A172 (cell line): Measurements from ENCODE around the gene ADAMTS2. TPM values are rescaled to one million over a fixed set of nuclear protein-coding genes. Genes with fewer than 3 reads are reported as not detected.
"Not testable (repeated sequence)": the region's sequence is repeated elsewhere in the genome, so short reads cannot be mapped to it uniquely, and the experiment has no call there.

Experiments used
- DNase-seq: peaks from one replicate; pipeline ENCODE4 v3.0.0-alpha.2; 2015; ENCODE audit warnings: low spot score
- total RNA-seq: library from RNA; depleted of rRNA; stranded (reverse); fragments of >200 nt; shearing (Covaris generic); gene quantifications from 2 replicates; pipeline ENCODE4 v1.2.3, GENCODE V29; 2014

ADAMTS2 gene
- total RNA-seq, 1 experiment from 2014 or later: 0.14 TPM

DNA sequence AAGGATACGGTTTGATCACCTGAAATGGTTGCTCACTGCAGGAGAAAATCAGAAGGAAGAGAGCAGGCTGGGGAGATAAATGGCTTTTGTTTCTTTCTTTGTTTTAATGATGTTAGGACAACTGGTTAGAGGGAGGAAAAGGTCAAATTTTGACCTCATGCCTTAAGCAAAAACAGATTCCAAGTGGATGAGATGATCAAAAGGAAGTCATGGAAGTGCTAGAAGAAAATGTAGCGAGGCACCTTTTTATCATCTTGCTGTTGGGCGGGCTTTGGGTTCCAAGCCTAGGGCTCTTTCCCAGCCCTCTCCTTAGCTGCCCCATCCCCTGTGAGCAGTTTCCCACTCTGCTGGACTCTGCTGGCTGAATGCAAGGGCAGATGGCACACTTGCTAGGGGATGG lies 127.9 kb downstream of the ADAMTS2 start:
- DNase-seq: no peak

DNA sequence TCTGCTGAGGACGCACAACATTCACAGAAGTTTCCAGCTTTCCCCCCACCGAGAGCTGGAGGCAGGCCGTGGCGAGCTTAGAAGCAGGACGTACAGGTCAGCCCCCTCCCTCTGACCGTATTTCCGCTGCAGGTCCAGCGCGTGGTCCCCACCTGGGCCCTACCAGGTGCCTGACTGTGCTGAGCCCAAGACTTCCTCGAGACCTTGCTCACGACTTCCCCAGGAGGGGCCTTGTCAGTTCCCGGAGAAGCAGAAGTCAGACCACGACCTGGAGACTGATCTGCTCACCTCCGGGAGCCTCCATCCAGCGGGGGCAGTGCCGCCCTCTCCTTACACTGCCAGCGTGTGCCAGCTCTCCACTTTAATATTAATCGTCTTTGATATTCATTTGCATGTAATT lies 128.9 kb downstream of the ADAMTS2 start:
- not testable (repeated sequence) for DNase-seq

DNA sequence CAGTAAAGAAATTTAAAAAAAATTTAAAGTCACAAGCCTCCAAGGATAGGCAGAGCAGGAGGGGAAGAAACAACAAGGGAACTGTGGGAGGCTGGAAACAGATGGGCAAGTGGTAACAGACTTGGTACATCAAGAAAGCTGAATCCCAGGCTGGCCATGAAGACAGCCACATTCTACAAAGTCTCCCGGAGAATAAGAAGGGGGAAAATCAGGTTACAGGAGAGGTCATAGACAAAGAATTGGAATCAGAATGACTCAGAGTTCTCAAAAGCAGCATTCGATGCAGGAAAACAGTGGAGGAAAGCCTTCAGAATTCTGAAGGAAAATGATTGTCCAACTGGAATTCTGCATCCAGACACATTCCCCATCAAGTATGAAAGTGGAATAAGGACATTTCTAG lies 129.7 kb downstream of the ADAMTS2 start:
- DNase-seq: no peak

DNA sequence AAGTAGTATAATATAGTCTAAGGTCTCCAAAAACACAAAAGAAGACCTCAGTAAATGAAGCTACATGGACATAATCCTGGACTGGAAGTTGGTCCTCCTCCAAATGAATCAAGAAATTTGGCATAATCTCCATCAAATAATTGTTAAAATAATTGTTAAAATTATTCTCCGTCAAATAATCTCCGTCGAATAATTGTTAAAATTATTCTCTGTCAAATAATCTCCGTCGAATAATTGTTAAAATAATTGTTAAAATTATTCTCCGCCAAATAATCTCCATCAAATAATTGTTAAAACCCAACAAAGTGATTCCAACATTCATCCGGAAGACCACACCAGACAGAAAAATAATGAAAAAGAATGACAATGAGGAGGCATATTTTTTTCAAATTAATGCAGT lies 130.6 kb downstream of the ADAMTS2 start:
- DNase-seq: no peak

DNA sequence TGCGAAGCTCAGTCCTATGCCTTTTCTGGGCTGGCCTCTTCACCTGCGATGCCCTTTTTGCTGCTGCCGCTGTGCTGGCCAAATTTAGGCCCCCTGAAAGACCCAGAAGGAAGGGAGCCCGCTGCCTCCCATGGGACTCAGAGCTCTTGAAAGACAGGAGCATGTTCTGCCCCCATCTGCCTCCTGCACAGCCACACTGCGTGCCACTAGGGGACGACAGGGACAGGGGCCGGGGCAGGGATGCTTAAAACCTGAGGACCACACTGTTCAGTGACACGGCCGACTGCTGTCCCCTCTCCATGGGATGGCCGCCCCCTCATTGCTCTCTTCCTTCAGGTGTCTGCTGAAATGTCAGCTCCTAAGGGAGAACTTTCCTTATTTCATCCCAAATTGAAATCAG lies 132.4 kb downstream of the ADAMTS2 start:
- DNase-seq: no peak

DNA sequence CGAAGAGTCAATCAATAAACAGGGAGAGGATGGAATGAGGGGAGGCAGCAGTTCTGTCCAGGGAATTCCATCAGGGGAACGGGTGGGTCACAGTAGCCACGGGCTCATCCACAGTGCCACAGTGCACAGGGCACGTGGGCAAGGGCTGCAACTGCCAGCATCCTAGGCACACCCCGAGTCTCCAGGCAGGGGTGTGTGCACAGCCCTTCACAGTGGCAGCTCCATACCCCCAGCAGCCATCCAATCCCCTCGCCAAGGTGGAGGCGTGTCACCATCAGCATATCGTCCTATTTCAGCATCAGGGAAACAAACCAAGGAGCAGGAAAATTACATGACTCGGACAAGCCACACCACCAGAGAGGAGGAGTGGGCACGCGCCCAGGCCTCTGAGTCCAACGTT lies 133.6 kb downstream of the ADAMTS2 start:
- DNase-seq: no peak

DNA sequence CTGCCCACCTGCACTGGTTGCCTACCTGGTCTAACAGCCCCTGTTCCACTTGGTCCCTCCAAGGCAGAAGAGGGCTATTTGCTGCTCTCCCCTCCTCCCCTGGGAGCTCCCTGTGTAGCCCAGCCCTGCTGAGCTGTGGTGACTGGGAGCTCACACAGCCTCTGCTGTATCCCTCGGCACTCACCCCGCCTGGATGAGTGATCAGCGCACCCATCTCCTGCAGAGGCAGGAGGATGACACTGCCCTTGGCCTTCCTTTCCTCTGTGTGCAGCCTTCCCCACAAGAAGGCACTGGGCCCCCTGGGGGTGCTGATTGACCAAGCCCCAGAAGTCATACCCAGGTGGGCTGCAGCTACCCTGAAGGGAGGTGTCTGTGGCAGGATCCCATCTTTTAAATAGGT lies 134.2 kb downstream of the ADAMTS2 start:
- DNase-seq: no peak

DNA sequence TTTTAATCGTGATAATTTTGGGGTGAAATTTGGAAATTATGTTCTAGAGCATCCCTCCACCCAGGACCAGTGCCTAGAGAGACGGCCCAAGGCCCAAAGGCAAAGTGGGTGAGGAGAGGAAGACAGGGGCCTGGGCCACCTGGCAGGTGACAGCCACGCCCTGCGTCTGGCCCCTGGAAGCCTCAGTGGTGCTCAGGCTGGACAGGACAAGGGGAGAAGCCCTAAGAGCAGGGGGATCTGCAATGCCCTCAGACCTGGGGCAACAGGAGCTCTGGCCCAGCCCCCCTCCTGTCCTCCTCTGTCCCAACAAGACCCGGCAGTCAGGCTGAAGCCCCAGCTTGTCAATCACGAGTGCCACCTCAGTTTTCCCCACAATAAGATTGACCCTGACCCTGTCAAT lies 134.8 kb downstream of the ADAMTS2 start:
- no peak for DNase-seq

DNA sequence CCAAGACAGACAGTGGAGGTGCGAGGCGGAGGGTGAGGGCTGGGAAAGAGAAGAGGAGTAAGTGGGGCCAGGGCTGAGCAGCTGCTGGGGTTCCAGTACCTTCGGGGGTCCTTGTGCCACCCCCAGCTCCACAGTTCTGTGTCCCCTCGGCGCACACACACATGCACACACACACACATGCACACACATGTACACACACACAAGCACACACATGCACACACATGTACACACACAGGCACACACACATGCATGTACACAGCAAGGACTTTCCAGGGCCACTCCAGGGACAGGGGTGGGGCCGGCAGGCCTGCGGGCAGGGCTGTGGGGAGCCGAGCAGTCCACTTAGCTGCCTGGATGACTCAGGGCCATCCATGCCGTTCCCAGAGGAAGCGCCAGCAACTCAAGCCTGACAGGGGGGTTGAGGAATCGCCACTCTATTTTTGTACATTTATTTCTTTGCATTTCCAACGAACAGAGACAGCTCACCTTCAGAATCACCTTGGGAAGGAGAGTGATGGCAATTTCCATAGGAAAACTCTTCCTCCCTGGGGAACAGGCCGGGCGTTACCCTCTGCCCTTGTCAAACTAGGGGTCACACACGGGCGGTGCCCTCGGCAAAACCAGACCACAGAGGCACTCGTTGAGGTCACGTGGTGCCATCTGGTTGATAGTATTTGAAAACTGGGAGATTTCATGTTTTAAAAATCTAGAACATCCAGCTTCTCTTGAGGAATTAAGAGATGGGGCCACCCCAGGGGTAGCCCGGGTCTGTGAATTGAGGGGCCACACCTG lies 135.7 kb downstream of the ADAMTS2 start:
- DNase-seq: peak; percentile 77

DNA sequence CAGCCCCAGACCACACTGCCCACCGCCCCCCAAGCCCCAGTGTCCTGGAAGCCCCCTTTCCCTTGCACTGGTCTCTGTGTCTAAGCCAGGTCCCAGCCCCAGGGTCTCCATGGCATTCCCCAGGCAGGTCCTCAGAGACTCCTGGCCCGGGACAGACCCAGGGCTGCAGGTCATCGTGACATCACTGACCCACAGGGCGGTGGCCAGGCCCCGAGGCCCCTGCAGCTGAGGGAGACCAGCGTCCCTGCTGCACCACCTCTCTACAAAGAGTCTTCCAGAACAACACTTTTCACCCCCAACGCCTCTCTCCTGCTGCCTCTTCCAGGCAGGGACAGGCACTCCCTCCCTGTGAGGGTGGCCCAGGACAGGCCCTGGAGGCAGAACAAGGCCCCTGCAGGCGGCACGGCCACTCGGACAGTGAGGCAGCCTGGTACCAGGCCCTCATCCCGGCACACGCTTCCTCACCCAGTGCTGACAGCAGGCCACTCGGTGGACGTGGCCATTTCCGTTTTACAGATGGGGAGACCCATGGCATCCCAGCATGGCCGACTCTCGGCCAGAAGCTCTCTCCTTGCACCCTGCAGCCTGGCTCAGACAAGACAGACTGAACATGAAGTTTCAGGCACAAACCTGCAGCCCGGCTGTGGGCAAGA lies 136.4 kb downstream of the ADAMTS2 start:
- no peak for DNase-seq

DNA sequence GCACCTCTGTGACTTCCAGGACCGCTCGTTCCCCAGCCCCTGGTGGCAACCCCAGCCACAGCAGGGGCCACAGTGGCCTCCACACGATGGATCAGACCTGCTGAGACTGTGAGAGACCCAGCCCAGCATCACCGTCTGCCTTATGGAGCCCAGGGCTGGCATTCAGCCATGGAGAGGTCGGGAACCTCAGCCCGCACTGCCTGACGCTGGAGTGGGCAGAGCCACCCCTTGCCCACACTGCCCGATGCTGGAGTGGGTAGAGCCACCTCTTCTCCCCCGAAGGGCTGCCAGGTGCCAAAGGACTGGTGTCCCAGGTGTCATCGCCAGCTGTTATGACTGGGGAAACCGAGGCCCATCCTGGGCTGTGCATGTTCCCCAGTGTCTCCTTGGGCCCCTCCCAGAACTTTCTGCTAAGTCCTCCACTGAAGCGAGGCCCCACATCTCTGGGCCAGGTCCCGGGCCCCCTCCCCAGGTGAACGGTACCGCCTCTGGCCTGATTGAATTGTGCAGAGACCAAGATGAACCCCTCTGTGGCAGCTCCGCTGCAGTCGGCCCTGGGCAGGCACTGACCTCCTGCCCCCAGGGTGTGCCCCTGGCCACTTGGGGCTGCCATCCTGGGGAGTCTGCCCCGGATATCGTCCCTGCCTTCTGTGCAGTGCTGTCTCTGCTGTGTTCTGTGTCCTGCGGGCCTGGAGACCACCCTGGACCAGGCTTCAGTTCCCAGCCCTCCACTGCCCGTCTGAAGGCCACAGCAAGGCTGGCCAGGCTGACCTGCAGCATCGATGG lies 137.1 kb downstream of the ADAMTS2 start:
- DNase-seq: no peak

DNA sequence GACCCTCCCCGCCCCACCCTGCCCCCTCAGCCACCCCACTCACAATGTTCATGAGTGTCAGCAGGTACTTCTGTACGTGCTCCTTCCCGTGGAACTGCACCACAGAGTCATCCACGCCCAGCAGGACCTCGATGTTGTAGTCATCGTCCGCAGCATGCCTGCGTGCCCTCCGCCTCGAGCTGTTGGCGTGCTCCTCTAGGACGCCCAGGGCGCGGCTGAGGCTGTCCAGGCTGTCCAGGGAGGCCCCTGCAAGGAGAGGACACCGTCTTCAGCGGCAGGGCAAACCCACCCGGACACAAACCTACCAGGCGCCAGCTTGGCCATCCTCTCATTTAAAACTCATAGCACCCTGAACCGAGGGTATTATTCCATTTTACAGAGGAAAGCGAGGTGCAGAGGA lies 137.8 kb downstream of the ADAMTS2 start:
- no peak for DNase-seq

DNA sequence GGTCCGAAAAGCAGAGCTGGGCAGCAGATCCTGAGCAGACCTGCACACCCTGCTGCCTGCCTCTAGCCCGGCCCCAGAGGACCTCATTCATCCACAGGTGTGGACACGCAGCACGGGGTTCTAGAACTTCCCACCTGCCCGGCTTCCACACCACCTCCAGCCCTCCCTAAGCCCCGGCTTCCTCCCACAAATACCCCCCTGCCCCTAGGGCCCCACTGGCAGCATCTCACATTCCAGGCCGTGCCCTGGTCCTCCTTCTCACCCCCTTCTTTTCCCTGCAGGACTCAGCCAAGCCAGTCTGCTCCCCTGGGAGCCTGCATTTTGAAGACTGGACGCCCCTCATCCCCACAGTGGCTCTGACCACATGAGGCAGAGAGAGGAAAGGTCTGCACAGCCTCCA lies 138.9 kb downstream of the ADAMTS2 start:
- DNase-seq: no peak

DNA sequence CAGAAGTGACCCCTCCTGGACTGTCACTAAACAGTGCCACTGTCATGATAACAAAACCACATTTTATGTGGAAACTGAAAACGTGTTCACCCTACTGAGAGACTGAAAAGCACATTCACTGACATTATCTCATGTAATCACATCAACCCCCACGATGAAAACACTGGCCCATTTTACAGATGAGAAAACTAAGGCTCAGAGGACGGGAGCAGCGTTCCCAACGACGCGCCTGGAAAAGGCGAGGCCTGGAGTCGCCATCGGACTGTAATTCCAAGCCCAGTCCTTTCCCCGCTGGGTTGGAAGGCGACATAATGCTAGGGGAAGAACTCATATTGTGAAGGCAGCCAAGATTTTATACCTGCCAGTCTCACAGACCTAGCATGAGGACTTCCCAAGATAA lies 140.0 kb downstream of the ADAMTS2 start:
- no peak for DNase-seq

DNA sequence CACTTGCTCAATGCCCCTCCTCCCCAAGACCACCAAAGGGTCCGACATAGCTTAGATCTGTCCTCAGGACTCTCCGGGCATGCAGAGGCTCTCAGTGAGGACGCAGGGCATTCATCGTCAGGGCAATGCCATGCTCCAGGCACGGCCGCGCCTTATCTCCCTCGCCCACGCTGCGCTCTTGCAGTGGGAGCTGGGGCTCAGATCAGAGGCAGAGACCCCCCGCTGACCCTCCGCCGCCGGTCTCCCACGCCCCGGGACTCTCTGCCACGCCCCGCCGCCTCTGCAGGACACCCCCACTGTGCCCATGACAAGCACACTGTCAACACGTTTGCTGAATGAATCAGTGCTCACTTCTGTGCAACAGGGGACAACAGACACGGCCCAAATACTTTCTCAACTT lies 140.7 kb downstream of the ADAMTS2 start:
- no peak for DNase-seq

DNA sequence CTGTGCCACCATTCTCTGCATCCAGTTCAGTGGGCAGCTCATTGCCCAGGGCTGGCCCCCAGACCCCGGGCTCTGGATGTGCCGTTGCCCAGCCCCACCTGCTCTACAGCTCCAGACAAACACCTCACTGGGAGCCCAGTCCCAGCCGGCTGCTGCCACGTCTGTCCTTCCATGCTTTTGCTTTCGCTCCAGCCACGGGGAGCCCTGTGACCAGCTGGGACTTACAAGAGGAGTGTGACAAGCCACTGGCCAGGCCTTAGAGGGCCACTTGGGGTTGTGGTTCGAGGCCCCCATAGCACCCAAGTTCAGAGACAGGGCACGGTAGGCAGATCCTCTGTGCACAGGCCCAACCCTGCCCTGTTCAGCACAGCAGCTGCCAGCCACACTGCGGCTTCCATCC lies 142.0 kb downstream of the ADAMTS2 start:
- DNase-seq: no peak

DNA sequence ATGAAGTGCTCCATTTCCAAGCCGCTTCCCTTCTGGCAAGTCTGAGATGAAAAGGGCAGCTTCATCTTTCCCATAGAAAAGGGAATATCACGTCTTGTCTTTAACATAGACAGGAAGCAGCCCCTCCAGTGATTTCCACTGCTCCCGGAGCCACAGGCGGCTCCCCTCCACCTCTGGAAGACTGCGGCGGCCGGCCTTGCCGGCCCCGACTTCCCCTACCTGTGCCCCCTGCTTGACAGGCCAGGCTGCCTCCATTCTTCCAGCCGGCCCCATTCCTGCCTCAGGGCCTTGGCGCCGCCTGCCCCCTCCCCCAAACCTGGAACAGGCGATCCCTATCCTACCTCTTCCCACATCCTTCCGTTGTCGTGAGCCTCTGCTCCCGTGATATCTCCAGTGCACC lies 143.3 kb downstream of the ADAMTS2 start:
- DNase-seq: no peak

DNA sequence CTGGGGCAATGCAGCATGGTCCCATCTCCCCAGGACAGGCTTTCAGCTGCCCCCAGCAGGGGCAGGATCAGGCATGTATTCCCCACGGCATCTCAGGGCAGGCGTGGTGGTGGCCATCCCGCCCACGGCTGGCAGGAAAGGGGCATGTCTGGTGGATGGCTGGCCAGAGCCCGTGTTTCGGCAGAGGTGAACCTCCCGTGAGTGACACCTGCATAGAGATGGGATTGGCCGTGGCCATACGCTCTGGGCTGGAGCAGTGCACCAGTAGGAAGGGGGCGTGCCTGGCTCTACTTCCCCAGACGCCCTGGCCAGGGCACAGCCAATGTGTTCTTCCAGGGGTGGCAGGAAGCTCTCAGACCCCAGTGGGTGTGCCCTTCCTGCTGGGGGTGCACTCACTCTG lies 146.0 kb downstream of the ADAMTS2 start:
- no peak for DNase-seq

DNA sequence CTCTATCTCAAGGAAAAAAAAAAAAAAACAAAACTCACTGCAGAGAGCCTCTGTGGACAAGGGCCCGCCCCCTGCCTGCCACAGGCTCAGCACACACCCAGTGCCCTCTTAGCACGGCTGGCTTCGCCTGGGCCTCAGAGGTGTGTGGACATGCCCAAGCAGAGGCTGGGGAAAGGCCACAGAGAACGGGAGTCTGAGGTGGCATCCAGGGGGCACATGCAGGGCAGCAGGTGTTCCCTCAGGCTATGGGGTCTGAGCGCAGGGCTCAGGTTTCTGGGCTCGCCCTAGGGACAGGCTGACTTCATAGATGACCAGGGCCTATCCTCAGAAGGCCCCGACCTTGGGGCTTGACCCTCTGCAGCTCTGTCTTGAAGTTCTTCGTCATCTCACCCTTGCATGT lies 146.4 kb downstream of the ADAMTS2 start:
- DNase-seq: no peak

DNA sequence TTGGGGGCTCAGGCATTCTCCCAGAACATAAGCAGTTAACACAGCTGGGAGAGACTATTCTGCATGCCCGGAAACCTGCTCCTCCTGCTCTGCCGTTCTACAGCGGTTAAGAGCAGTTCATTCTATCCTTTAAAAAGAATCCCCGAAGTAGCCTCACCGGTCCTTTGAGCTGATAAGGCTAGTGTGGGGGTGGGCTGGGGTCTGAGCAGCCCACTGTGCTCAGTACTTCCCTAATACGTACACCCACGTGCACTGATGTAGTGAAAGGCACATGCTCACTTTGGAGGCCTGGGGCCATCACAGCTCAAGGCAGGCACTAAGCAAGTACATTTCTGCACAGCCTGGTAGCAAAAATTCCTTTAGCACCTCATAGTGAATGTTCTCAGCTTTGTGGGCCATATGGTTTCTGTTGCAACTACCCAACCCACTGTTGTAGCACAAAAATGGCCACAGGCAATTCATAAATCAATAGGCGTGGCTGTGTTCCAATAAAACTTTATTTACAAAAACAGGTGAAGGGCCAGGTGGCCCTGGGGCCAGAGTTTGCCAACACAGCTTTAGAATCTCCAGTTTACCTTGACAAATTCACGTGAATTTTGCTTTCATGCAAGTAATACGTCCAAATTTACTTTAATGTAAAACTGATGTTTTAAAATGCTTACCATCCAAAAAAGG lies 148.7 kb downstream of the ADAMTS2 start:
- no peak for DNase-seq

DNA sequence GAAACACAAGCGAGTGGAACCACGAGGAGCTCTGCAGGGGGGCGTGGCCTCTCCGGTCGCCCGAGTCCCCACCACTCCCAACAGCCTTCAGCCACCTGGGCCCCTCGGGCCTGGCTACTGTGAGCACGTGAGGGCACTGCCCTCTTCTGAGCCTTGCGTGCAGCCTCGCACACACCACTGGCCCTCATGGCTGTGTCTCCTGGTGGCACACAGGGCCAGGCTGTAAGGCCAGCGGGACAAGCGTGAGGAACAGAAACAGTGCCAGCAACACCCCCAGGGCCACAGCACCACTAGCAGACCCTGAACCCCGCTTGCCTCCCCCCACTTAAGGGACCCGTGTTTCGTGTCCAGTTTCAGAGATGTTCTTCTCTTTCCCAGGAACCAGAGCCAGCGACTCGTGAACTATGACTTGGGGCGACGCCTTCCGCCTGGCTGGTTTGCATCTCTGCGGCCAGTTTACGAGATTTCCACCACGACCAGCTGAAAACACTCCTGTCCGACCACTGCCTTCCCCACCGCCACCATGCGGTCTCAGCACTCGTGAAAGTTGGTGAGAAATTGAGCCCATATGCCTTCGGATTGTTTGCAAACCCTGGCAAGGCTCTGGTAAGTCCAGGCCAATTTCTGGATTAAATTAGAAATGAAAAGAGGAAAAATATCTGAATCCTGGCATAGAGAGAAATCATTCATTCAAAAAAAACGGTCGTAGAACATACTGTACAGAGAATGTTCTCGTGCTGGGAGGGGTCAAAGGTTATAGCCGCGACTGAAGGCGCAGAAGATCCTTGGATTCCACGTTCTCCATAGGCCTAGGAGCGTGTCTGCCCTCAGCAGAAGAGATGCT lies 149.5 kb downstream of the ADAMTS2 start:
- DNase-seq: no peak
